IMR-90 (cell line): Measurements from ENCODE around the gene CPLX3.

ENCODE experiments used
- BHLHE40 ChIP-seq: fragments of 150-350 bp; IDR thresholded peaks from 2 replicates; pipeline ENCODE4 v1.6.1; 2016; ENCODE audit warnings: mild to moderate bottlenecking, low read depth, low read length
- CEBPB ChIP-seq: IDR thresholded peaks from 2 replicates; pipeline ENCODE4 v1.6.1; 2012; ENCODE audit warnings: low read depth, low read length, improper control_type of control experiment
- CHD1 ChIP-seq: IDR thresholded peaks from 2 replicates; pipeline ENCODE4 v1.6.1; 2012; ENCODE audit warnings: low read depth, low read length, improper control_type of control experiment
- CTCF ChIP-seq: conservative IDR thresholded peaks from 2 replicates; pipeline ENCODE4 v1.5.1; 2012; ENCODE audit warnings: mild to moderate bottlenecking, low read depth, low read length, improper control_type of control experiment
- FOS ChIP-seq: fragments of 150-350 bp; IDR thresholded peaks from 2 replicates; pipeline ENCODE4 v1.6.1; 2016; ENCODE audit warnings: low read depth, low read length
- MAFK ChIP-seq: IDR thresholded peaks from 2 replicates; pipeline ENCODE4 v1.6.1; 2012; ENCODE audit warnings: low read depth, low read length, improper control_type of control experiment
- MXI1 ChIP-seq: IDR thresholded peaks from 2 replicates; pipeline ENCODE4 v1.6.1; 2012; ENCODE audit warnings: low read depth, mild to moderate bottlenecking, low read length, moderate library complexity, borderline replicate concordance
- POLR2A ChIP-seq: IDR thresholded peaks from 2 replicates; pipeline ENCODE4 v1.6.1; 2012; ENCODE audit warnings: mild to moderate bottlenecking, low read depth, low read length
- RAD21 ChIP-seq: IDR thresholded peaks from 2 replicates; pipeline ENCODE4 v1.6.1; 2012; ENCODE audit warnings: low read length, improper control_type of control experiment
- RFX5 ChIP-seq: IDR thresholded peaks from 2 replicates; pipeline ENCODE4 v1.8.0; 2012; ENCODE audit warnings: low read depth, mild to moderate bottlenecking, low read length, moderate library complexity
- SMC3 ChIP-seq: fragments of 150-350 bp; IDR thresholded peaks from 2 replicates; pipeline ENCODE4 v1.6.1; 2016; ENCODE audit warnings: low read depth, mild to moderate bottlenecking, antibody characterized with exemption, low read length, moderate library complexity
- USF2 ChIP-seq: fragments of 150-350 bp; IDR thresholded peaks from 2 replicates; pipeline ENCODE4 v1.6.1; 2017; ENCODE audit warnings: mild to moderate bottlenecking, antibody characterized with exemption, low read length, low read depth

DNA sequence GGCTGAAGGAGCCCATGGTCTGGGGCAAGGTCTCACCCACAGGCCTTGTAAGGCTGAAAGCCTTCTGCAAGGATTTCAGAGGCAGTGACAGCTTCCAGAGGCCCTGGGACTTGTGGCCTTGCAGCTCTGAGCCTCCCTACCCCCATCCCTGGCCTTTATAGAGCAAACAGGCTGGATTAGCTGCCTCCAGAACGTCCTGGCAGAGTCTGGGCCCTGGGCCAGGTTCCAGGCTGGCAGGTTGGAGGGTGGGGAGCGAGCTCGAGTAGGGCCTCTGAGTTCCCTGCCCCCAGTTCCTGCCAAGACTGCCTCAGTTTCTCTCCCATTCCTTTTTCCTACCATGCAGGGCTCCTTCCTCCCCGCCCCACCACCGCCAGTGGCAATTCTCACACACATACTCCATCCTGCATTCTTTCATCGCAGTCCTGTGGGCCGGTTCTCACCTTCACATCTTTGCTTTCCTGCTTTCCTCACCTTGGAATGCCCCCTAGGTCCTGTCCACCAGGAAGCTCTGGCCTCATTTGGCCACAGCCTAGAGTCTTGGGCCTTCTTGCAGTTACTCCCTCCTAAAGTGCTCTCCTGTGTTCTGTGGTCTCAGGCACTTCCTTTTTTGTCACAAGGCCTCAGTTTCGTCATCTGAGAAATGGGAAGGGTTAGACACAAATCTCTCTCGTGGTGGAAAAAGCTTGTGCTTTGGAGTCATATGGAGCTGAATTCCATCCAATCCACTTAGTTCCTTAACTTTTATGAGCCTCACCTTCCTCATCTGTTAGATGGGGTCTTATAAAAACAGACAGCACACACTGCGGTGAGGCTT, 11.1 kb upstream of the CPLX3 start:
- TF ChIP-seq CTCF (no peak), POLR2A (no peak), CEBPB (no peak), CHD1 (no peak), FOS (no peak), BHLHE40 (no peak), MAFK (no peak), RFX5 (no peak), SMC3 (no peak), RAD21 (no peak), USF2 (no peak), MXI1 (no peak)
